OCI-LY7 (cell line): ENCODE measurements around the gene FAM185A. TPM values are rescaled to one million over a fixed set of nuclear protein-coding genes. Genes with fewer than 3 reads are reported as not detected.

Experiments
- BruUV-seq: library from RNA; stranded (reverse); fragments of 400-500 nt; replicated peaks from 2 replicates; lab custom pipeline; 2021; lab: Mats Ljungman, UMichigan
- CTCF ChIA-PET: fragments of 300-600 bp; sonication (Branson Sonifier 250); formaldehyde crosslinking; loops from one replicate; lab custom pipeline; 2022; ENCODE audit warnings: antibody characterized with exemption; ENCODE audit not compliant: unreplicated experiment; lab: Charles Lee
- POLR2A ChIA-PET: fragments of 300-600 bp; sonication (Branson Sonifier 250); formaldehyde crosslinking; loops from one replicate; lab custom pipeline; 2022; ENCODE audit warnings: antibody characterized with exemption; lab: Charles Lee
- DNase-seq: peaks from one replicate; pipeline ENCODE4 v3.0.0-alpha.2; 2015; ENCODE audit warnings: low spot score
- H2AFZ ChIP-seq: fragments of 200-600 bp; sonication (generic), shearing (Covaris generic); 2 replicates; pipeline ENCODE4 v1.6.1; 2014; ENCODE audit warnings: mild to moderate bottlenecking, antibody characterized with exemption, low read length, moderate library complexity
- H3K27ac ChIP-seq: fragments of 200-600 bp; sonication (generic); 2 replicates; pipeline ENCODE4 v1.5.1; 2014; ENCODE audit warnings: mixed run types, low read depth, mild to moderate bottlenecking, moderate library complexity, low read length, inconsistent platforms; ENCODE audit not compliant: poor library complexity, severe bottlenecking
- H3K36me3 ChIP-seq: fragments of 200-600 bp; sonication (generic); 2 replicates; pipeline ENCODE4 v1.6.1; 2014; ENCODE audit warnings: mild to moderate bottlenecking, antibody characterized with exemption, low read length, moderate library complexity, mixed read lengths; ENCODE audit not compliant: insufficient read depth
- H3K4me1 ChIP-seq: fragments of 200-600 bp; sonication (generic); 2 replicates; pipeline ENCODE4 v1.5.1; 2014; ENCODE audit warnings: mild to moderate bottlenecking, low read length; ENCODE audit not compliant: insufficient read depth, poor library complexity, severe bottlenecking
- H3K4me2 ChIP-seq: fragments of 200-600 bp; sonication (generic); 2 replicates; pipeline ENCODE4 v1.6.1; 2014; ENCODE audit warnings: mild to moderate bottlenecking, low read length
- H3K4me3 ChIP-seq: fragments of 200-600 bp; sonication (generic); 2 replicates; pipeline ENCODE4 v1.5.1; 2014; ENCODE audit warnings: mild to moderate bottlenecking, low read depth, low read length; ENCODE audit not compliant: poor library complexity, severe bottlenecking
- H3K79me2 ChIP-seq: fragments of 200-600 bp; sonication (generic); 2 replicates; pipeline ENCODE4 v1.6.1; 2016; ENCODE audit warnings: low read depth, mild to moderate bottlenecking, low read length, moderate library complexity, mixed read lengths; ENCODE audit not compliant: insufficient read depth
- H3K9me2 ChIP-seq: fragments of 200-600 bp; sonication (generic); 2 replicates; pipeline ENCODE4 v1.6.1; 2016; ENCODE audit warnings: mild to moderate bottlenecking, low read length, mixed read lengths; ENCODE audit not compliant: insufficient read depth
- H3K9me3 ChIP-seq: fragments of 200-600 bp; sonication (generic); 2 replicates; pipeline ENCODE4 v1.6.1; 2014; ENCODE audit warnings: mild to moderate bottlenecking, mixed run types, low read length, mixed read lengths
- H4K20me1 ChIP-seq: fragments of 200-600 bp; sonication (generic); 2 replicates; pipeline ENCODE4 v1.6.1; 2014; ENCODE audit warnings: mild to moderate bottlenecking, antibody characterized with exemption, low read length, moderate library complexity, mixed read lengths; ENCODE audit not compliant: insufficient read depth
- EZH2phosphoT487 ChIP-seq: fragments of 200-600 bp; sonication (generic); IDR thresholded peaks from 2 replicates; pipeline ENCODE4 v1.6.1; 2018; ENCODE audit warnings: low read depth, borderline replicate concordance, mild to moderate bottlenecking, mixed run types, antibody characterized with exemption, low read length, moderate library complexity, mixed read lengths
- intact Hi-C: fragments of 100-400 bp; cut with micrococcal nuclease; formaldehyde crosslinking; loops from one replicate; pipeline ENCODE4 v1.10.0; 2022; ENCODE audit not compliant: unreplicated experiment
- total RNA-seq, 2 experiments: library from RNA; depleted of rRNA in 1 of 2; stranded (reverse); fragments of >200 nt in 1 of 2; shearing (Covaris generic) in 1 of 2; gene quantifications; 2 replicates each; pipeline ENCODE4 v1.2.3, GENCODE V29; 2014 to 2022
- TF ChIP-seq, protein P1 (sequence below): fragments of 200-600 bp; sonication (generic); conservative IDR thresholded peaks from 2 replicates; pipeline ENCODE4 v1.5.1; 2014; ENCODE audit warnings: mild to moderate bottlenecking, antibody characterized with exemption, low read length, moderate library complexity, mixed read lengths

Gene FAM185A
- total RNA-seq, 2 experiments from 2014 or later, result 10.3 to 10.4 TPM

DNA sequence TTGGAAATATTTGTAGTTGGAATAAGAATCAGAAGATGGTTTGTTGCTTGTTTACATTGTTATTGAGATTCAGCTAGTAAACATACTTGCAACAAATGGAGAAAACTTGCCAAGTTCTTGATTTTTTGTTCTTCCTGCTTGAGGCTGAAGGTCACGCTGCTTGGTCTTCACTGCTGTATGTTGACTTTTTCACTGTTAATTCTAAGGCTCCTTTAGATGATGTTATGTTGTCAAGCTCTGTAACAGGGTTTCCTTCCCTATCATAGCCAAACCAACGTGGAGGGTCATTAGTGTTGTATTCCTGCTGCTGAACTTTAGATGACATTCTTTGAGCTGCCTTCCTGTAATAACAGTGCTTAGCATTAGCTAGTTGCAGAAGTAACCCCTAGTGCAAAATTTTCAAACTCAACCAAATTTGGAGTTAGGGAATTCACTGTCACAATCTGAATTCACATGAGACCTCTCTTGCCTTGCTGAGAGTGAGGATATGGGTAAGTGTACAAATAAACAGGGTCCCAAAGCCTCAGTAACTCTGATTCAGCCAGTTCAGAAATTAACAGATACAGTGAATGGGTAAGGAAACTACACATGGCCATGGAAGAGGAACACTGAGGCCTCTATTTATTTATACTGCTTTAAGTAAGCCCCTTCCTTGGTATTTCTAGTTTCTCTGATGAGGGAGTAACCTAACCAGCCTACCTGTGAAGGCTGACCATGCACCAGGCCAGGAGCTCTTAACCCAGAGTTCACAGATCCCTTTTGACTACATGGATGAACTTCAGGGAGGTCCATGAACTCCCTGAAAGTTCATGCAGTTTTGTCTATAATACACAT, 64.6 kb downstream of the FAM185A start:
- Histone ChIP-seq H3K79me2 (no peaks in the 10 kb centered on the region), H4K20me1 (no peaks in the 10 kb centered on the region), H3K4me1 (no peaks in the 10 kb centered on the region), H2AFZ (no peak overlapping the region), H3K9me2 (no peaks in the 10 kb centered on the region), H3K4me3 (no peak overlapping the region), H3K27ac (no peak overlapping the region), H3K9me3 (no peaks in the 10 kb centered on the region), H3K36me3 (no peaks in the 10 kb centered on the region), H3K4me2 (no peak overlapping the region)
- intact Hi-C loops, result no loop called here
- no TSS peak for BruUV-seq
- ChIA-PET POLR2A (interaction anchor here (0.6 kb wide), 1 partner anchor 1273 kb away, joined by 3 read pairs; no protein-coding TSS in a partner anchor), CTCF (no interaction called here)
- TF ChIP-seq, protein P1, sequence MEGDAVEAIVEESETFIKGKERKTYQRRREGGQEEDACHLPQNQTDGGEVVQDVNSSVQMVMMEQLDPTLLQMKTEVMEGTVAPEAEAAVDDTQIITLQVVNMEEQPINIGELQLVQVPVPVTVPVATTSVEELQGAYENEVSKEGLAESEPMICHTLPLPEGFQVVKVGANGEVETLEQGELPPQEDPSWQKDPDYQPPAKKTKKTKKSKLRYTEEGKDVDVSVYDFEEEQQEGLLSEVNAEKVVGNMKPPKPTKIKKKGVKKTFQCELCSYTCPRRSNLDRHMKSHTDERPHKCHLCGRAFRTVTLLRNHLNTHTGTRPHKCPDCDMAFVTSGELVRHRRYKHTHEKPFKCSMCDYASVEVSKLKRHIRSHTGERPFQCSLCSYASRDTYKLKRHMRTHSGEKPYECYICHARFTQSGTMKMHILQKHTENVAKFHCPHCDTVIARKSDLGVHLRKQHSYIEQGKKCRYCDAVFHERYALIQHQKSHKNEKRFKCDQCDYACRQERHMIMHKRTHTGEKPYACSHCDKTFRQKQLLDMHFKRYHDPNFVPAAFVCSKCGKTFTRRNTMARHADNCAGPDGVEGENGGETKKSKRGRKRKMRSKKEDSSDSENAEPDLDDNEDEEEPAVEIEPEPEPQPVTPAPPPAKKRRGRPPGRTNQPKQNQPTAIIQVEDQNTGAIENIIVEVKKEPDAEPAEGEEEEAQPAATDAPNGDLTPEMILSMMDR, result no peak
- TF ChIP-seq EZH2phosphoT487, result no peak
- DNase-seq, result no peak

DNA sequence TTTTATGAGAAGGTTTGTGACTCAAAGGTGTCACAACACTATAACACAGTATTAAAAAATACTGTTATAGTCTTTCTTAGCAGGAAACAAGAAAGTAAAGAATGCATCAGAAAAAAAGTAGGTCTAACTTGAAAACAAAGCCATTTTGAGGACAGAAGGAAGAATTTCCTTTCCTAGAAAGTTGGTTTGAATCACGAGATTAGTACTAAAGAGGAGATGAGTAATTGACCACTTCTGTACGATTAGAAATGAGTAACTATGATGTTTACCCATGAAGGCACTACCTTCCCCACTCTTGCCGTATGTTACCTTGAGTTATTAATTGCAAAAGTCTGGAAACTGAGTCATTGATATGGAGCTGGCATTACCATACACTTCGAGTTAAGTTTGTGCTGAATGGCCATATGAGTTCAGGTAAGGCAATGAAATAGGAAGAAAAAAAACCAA, 65.2 kb downstream of the FAM185A start:
- H3K9me2 ChIP-seq, result no peaks in the 10 kb centered on the region
- no peak for DNase-seq
- H4K20me1 ChIP-seq, result no peaks in the 10 kb centered on the region
- no peak overlapping the region for H3K27ac ChIP-seq
- TF ChIP-seq, protein P1, result no peak
- no peak for TF ChIP-seq EZH2phosphoT487
- BruUV-seq, result no TSS peak
- no peak overlapping the region for H2AFZ ChIP-seq
- CTCF ChIA-PET, result no interaction called here
- H3K4me2 ChIP-seq, result no peak overlapping the region
- no peaks in the 10 kb centered on the region for H3K79me2 ChIP-seq
- POLR2A ChIA-PET, result interaction anchor here (0.6 kb wide), 1 partner anchor 1272 kb away, joined by 3 read pairs; no protein-coding TSS in a partner anchor
- no peaks in the 10 kb centered on the region for H3K4me1 ChIP-seq
- H3K36me3 ChIP-seq, result no peaks in the 10 kb centered on the region
- H3K4me3 ChIP-seq, result no peak overlapping the region
- intact Hi-C loops, result no loop called here
- H3K9me3 ChIP-seq, result no peaks in the 10 kb centered on the region
